GM12878 (cell line): ENCODE measurements around the gene SYNGR1. TPM values are rescaled to one million over a fixed set of nuclear protein-coding genes. Genes with fewer than 3 reads are reported as not detected.
A peak's percentile ranks its signal among the peaks of the same experiment; 100 is the strongest.

Experiments used
- ATAC-seq: fragments of 200-7000 bp; cut with Tn5 transposase; 3 replicates; pipeline ENCODE4 v1.9.1; 2020; ENCODE audit warnings: mild to moderate bottlenecking, moderate library complexity
- BruUV-seq: library from RNA; stranded (reverse); fragments of 400-500 nt; replicated peaks from 2 replicates; lab custom pipeline; 2021; lab: Mats Ljungman, UMichigan
- CTCF ChIA-PET: fragments of 300-600 bp; sonication (Branson Sonifier 250); formaldehyde crosslinking; extraction: SDS; loops from one replicate; lab custom pipeline; 2021; ENCODE audit warnings: inconsistent platforms; lab: Yijun Ruan, JAX
- POLR2A ChIA-PET: fragments of 350-600 bp; formaldehyde crosslinking; extraction: SDS; loops from one replicate; lab custom pipeline; 2021; ENCODE audit warnings: inconsistent platforms; lab: Charles Lee
- RAD21 ChIA-PET: fragments of 300-600 bp; sonication (Branson Sonifier 250); formaldehyde crosslinking; loops from one replicate; lab custom pipeline; 2023; ENCODE audit warnings: antibody characterized with exemption; ENCODE audit not compliant: unreplicated experiment; lab: Charles Lee
- SMC1A ChIA-PET: fragments of 300-600 bp; sonication (Branson Sonifier 250); formaldehyde crosslinking; loops from one replicate; lab custom pipeline; 2023; ENCODE audit not compliant: unreplicated experiment, uncharacterized antibody; lab: Charles Lee
- DNase-seq: peaks from one replicate; pipeline ENCODE4 v3.0.0-alpha.2; 2011; ENCODE audit warnings: low read depth, low spot score
- FAIRE-seq: peaks from 3 replicates; lab custom pipeline; 2011; peaks lifted over from hg19 to GRCh38; lab: Jason Lieb, UNC
- H2AFZ ChIP-seq: 2 replicates; pipeline ENCODE4 v1.6.0; 2011; ENCODE audit warnings: low read depth, low read length, control low read depth; ENCODE audit not compliant: control insufficient read depth
- H3K27ac ChIP-seq: 2 replicates; pipeline ENCODE4 v1.5.1; 2011; ENCODE audit warnings: control low read depth; ENCODE audit not compliant: control insufficient read depth, insufficient read depth
- H3K27me3 ChIP-seq, 2 experiments: replicated peaks in 1 of 2; 2 replicates each; pipeline versions ENCODE4 v1.6.0 to v1.6.1; 2011; ENCODE audit warnings: low read length in 1 of 2; ENCODE audit not compliant: control insufficient read depth in 2 of 2, insufficient read depth in 2 of 2
- H3K36me3 ChIP-seq, 2 experiments: 2 replicates each; pipeline ENCODE4 v1.5.1; 2011; ENCODE audit warnings: low read length in 1 of 2; ENCODE audit not compliant: control insufficient read depth in 2 of 2, insufficient read depth in 2 of 2
- H3K4me1 ChIP-seq: 2 replicates; pipeline ENCODE4 v1.6.1; 2011; ENCODE audit warnings: mild to moderate bottlenecking, low read length, moderate library complexity, mixed read lengths; ENCODE audit not compliant: control insufficient read depth, insufficient read depth
- H3K4me2 ChIP-seq: 2 replicates; pipeline ENCODE4 v1.6.0; 2011; ENCODE audit warnings: control low read depth; ENCODE audit not compliant: control insufficient read depth, insufficient read depth
- H3K4me3 ChIP-seq: fragments of 200-600 bp; sonication (generic); 2 replicates; pipeline ENCODE4 v1.5.1; 2016
- H3K79me2 ChIP-seq: 2 replicates; pipeline ENCODE4 v1.6.0; 2011; ENCODE audit warnings: low read length; ENCODE audit not compliant: control insufficient read depth, insufficient read depth
- H3K9ac ChIP-seq: 2 replicates; pipeline ENCODE4 v1.8.0; 2011; ENCODE audit warnings: low read length, control low read depth, mixed read lengths; ENCODE audit not compliant: control insufficient read depth, insufficient read depth
- H3K9me3 ChIP-seq: replicated peaks from 3 replicates; pipeline ENCODE4 v1.5.1; 2011; ENCODE audit warnings: mild to moderate bottlenecking, low read length; ENCODE audit not compliant: control insufficient read depth, insufficient read depth
- H4K20me1 ChIP-seq: 2 replicates; pipeline ENCODE4 v1.6.0; 2011; ENCODE audit not compliant: control insufficient read depth, insufficient read depth
- BMI1 ChIP-seq: fragments of 450-650 bp; IDR thresholded peaks from 2 replicates; pipeline ENCODE4 v1.6.1; 2016; ENCODE audit warnings: mild to moderate bottlenecking, moderate library complexity, borderline replicate concordance
- SMAD1 ChIP-seq: fragments of 450-650 bp; IDR thresholded peaks from 2 replicates; pipeline ENCODE4 v1.6.1; 2018; ENCODE audit warnings: mild to moderate bottlenecking, low read depth; ENCODE audit not compliant: partially characterized antibody
- ZSCAN29 ChIP-seq: fragments of 450-650 bp; IDR thresholded peaks from 2 replicates; pipeline ENCODE4 v1.6.1; 2017; ENCODE audit warnings: mild to moderate bottlenecking, moderate library complexity
- WGBS: methylation state at CpG from one replicate; pipeline ENCODE4 v1.1.6; 2016; ENCODE audit warnings: low lambda C conversion rate; ENCODE audit not compliant: insufficient replicate concordance, insufficient coverage; ENCODE audit errors: missing lambda C conversion rate; 5-methylcytosine and 5-hydroxymethylcytosine counted together
- in situ Hi-C: fragments of 300-500 bp; cut with MboI; formaldehyde crosslinking; loops from 9 replicates; pipeline ENCODE4 v1.14.3; 2018; ENCODE audit warnings: mixed read lengths
- intact Hi-C: fragments of 100-400 bp; cut with micrococcal nuclease; formaldehyde crosslinking; loops from one replicate; pipeline ENCODE4 v1.14.2; 2022; ENCODE audit not compliant: unreplicated experiment
- polyA plus RNA-seq, 11 experiments: library from polyadenylated mRNA; depleted of rRNA in 4 of 11; unstranded in 6 of 11; stranded (reverse) in 5 of 11; fragments of >200 nt; fragmentation: Nextera tagmentation in 4 of 11; fragmentation: Illumina TruSeq in 1 of 11; extraction: Ambion mirVana in 4 of 11; extraction: Trizol in 1 of 11; gene quantifications; 1 replicate in 1 of 11; 2 replicates in 10 of 11; pipeline versions ENCODE4 v1.2.1 to v1.2.3, GENCODE V29; 2011 to 2016; ENCODE audit warnings: inconsistent platforms in 2 of 11, missing spikeins in 2 of 11, low read depth in 1 of 11
- total RNA-seq, 4 experiments: library from RNA; depleted of rRNA in 3 of 4; stranded (reverse); fragments of >200 nt in 3 of 4; fragmentation: Illumina TruSeq in 1 of 4; extraction: Trizol in 1 of 4; gene quantifications; 2 replicates each; pipeline versions ENCODE4 v1.2.1 to v1.2.3, GENCODE V29; 2013 to 2021
- TF ChIP-seq, protein P1 (sequence below): fragments of 450-650 bp; IDR thresholded peaks from 2 replicates; pipeline ENCODE4 v1.6.1; 2017; ENCODE audit warnings: low read depth, mild to moderate bottlenecking, moderate library complexity
- TF ChIP-seq, protein P2 (sequence below): fragments of 450-650 bp; IDR thresholded peaks from 2 replicates; pipeline ENCODE4 v1.6.1; 2018; ENCODE audit warnings: mild to moderate bottlenecking, low read depth, moderate library complexity; ENCODE audit not compliant: partially characterized antibody
- TF ChIP-seq, protein P3 (sequence below): IDR thresholded peaks from 2 replicates; pipeline ENCODE4 v1.6.1; 2012; ENCODE audit warnings: low read depth, low read length, improper control_type of control experiment
- TF ChIP-seq, protein P4 (sequence below): fragments of 450-650 bp; IDR thresholded peaks from 2 replicates; pipeline ENCODE4 v1.6.1; 2016; ENCODE audit warnings: mild to moderate bottlenecking
- TF ChIP-seq, protein P5 (sequence below): IDR thresholded peaks from 2 replicates; pipeline ENCODE4 v1.6.1; 2011; ENCODE audit warnings: low read depth, mild to moderate bottlenecking, low read length, moderate library complexity, borderline replicate concordance; ENCODE audit errors: extremely low read depth

SYNGR1 gene
- total and polyA plus RNA-seq, 10 of the 15 experiments (the other 5 are each of a cell fraction or from before 2014, with no cell fraction given) = 0.87 to 9.2 (median 3.5) TPM

DNA sequence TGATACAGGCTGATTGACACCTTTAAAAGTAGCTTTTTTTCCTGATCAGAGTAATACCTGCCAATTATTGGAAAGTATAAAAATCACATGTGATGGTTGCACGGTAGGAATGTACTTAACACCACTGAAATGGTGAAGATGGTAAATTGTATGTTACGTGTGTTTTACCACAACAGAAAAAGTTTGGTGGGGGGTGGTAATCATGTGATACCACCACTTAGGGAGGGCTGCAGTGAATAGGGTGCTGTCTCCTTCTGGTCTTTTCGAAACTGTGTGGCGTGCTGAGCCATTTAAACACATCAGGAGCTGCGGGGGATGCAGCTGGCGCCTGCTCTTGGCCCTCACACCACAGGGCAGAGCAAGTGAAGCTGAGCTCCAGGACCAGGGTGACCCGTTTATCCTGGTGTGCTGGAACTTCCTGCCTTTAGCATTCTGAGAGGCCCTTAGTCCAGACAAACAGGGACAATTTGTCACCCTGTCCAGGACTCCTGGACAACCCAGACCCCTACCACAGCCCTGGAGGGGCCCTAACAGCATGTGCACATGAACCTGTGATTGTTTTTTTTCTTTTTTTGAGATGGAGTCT is 2.6 kb downstream of the SYNGR1 start:
- ChIA-PET POLR2A (no interaction called here), SMC1A (interaction anchor here (0.9 to 1.6 kb wide), 4 partner anchors 9 to 120 kb away, joined by 3 to 4 read pairs (median 3); no protein-coding TSS in a partner anchor), CTCF (interaction anchor here (0.8 to 4.3 kb wide), 8 partner anchors 9 to 181 kb away, joined by 3 to 20 read pairs (median 4); no protein-coding TSS in a partner anchor), RAD21 (interaction anchor here (1.1 to 1.3 kb wide), 2 partner anchors 20 to 177 kb away, joined by 3 to 7 read pairs; no protein-coding TSS in a partner anchor)
- no peaks in the 10 kb centered on the region for H3K79me2 ChIP-seq
- H3K36me3 ChIP-seq = no peaks in the 10 kb centered on the region
- FAIRE-seq (no peak), ATAC-seq (no peak), DNase-seq (no peak)
- peaks cover 0 to 1% of the 10 kb centered on the region in 2 experiments; a peak in 1 of 4 replicates for H3K27me3 ChIP-seq
- BruUV-seq = no TSS peak
- TF ChIP-seq, protein P1, sequence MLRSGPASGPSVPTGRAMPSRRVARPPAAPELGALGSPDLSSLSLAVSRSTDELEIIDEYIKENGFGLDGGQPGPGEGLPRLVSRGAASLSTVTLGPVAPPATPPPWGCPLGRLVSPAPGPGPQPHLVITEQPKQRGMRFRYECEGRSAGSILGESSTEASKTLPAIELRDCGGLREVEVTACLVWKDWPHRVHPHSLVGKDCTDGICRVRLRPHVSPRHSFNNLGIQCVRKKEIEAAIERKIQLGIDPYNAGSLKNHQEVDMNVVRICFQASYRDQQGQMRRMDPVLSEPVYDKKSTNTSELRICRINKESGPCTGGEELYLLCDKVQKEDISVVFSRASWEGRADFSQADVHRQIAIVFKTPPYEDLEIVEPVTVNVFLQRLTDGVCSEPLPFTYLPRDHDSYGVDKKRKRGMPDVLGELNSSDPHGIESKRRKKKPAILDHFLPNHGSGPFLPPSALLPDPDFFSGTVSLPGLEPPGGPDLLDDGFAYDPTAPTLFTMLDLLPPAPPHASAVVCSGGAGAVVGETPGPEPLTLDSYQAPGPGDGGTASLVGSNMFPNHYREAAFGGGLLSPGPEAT = 0 out of 2 replicates have a peak, but pooled peaks have one; percentile 1
- TF ChIP-seq, protein P2, sequence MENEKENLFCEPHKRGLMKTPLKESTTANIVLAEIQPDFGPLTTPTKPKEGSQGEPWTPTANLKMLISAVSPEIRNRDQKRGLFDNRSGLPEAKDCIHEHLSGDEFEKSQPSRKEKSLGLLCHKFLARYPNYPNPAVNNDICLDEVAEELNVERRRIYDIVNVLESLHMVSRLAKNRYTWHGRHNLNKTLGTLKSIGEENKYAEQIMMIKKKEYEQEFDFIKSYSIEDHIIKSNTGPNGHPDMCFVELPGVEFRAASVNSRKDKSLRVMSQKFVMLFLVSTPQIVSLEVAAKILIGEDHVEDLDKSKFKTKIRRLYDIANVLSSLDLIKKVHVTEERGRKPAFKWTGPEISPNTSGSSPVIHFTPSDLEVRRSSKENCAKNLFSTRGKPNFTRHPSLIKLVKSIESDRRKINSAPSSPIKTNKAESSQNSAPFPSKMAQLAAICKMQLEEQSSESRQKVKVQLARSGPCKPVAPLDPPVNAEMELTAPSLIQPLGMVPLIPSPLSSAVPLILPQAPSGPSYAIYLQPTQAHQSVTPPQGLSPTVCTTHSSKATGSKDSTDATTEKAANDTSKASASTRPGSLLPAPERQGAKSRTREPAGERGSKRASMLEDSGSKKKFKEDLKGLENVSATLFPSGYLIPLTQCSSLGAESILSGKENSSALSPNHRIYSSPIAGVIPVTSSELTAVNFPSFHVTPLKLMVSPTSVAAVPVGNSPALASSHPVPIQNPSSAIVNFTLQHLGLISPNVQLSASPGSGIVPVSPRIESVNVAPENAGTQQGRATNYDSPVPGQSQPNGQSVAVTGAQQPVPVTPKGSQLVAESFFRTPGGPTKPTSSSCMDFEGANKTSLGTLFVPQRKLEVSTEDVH = no peak
- TF ChIP-seq BMI1 = no peak
- no peak for TF ChIP-seq ZSCAN29
- TF ChIP-seq, protein P3, sequence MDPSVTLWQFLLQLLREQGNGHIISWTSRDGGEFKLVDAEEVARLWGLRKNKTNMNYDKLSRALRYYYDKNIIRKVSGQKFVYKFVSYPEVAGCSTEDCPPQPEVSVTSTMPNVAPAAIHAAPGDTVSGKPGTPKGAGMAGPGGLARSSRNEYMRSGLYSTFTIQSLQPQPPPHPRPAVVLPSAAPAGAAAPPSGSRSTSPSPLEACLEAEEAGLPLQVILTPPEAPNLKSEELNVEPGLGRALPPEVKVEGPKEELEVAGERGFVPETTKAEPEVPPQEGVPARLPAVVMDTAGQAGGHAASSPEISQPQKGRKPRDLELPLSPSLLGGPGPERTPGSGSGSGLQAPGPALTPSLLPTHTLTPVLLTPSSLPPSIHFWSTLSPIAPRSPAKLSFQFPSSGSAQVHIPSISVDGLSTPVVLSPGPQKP = no peak
- TF ChIP-seq, protein P4, sequence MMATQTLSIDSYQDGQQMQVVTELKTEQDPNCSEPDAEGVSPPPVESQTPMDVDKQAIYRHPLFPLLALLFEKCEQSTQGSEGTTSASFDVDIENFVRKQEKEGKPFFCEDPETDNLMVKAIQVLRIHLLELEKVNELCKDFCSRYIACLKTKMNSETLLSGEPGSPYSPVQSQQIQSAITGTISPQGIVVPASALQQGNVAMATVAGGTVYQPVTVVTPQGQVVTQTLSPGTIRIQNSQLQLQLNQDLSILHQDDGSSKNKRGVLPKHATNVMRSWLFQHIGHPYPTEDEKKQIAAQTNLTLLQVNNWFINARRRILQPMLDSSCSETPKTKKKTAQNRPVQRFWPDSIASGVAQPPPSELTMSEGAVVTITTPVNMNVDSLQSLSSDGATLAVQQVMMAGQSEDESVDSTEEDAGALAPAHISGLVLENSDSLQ = peak; percentile 33; the same call in 1 of the 2 replicates
- TF ChIP-seq, protein P5, sequence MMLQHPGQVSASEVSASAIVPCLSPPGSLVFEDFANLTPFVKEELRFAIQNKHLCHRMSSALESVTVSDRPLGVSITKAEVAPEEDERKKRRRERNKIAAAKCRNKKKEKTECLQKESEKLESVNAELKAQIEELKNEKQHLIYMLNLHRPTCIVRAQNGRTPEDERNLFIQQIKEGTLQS = no peak
- no peak for TF ChIP-seq SMAD1
- no peak overlapping the region for H3K9ac ChIP-seq
- H2AFZ ChIP-seq = no peak overlapping the region
- H3K27ac ChIP-seq = no peak overlapping the region
- no peaks in the 10 kb centered on the region for H4K20me1 ChIP-seq
- in situ Hi-C loops = no loop called here
- H3K4me2 ChIP-seq = no peak overlapping the region
- WGBS = 72% methylated on average over 7 of the region's 7 CpGs
- H3K9me3 ChIP-seq = no peaks in the 10 kb centered on the region
- H3K4me1 ChIP-seq = peaks cover 7% of the 10 kb centered on the region
- no peak overlapping the region for H3K4me3 ChIP-seq
- intact Hi-C loops = no loop called here
